NCI-H226 (cell line): ENCODE results near the gene RHOH.

ENCODE experiments used
- DNase-seq: peaks from one replicate; pipeline ENCODE4 v3.0.0-alpha.2; 2015

The RHOH gene

GRCh38 chr4:40190465-40190864 is 6.4 kb upstream of the RHOH start:
- no peak for DNase-seq

- no peak for DNase-seq
These were observed 5.7 kb upstream of the RHOH start for GRCh38 chr4:40190880-40191815.

DNA sequence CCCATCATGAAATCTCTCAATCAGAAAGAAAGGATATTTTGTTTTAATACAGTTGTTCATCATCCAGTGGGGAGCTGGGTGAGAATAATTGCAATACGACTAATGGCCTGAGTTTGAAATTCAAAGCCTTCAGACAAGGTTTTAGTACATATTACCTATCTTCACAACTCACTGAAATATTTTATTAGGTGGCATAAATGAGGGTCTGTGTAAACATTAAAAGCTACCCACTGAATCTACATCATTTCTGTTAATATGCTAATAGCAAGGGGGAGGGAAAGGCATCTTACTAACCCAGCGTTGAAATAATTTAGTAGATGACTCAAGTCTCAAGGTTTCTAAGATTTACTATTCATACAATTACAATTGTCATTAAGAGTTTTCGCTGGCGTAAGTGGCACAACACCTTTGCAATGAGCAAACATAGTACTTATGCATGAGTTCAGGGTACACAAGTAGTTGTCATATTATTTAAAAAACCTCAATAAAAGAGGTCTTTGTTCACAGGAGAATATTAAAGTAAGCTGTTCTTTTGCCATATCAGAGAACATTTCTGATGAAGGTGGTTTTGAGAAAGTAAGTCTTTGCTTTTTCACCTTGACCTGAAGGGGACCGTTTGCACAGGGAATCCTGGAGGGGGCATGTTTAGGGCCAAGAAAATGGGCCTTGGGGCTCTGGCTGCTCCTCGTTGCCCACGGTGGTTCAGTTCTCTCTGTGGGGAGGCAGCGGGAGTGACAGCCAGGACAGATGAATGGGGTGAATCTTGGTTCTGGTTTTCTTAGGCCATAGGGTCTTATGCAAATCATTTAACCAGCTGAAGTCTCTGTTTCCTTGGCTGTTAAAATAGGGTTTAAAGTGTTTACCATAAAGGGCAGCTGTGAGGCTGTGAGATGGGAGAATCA is 4.5 kb upstream of the RHOH start:
- DNase-seq = no peak

GRCh38 chr4:40193016-40193571 is 3.7 kb upstream of the RHOH start:
- no peak for DNase-seq

DNA sequence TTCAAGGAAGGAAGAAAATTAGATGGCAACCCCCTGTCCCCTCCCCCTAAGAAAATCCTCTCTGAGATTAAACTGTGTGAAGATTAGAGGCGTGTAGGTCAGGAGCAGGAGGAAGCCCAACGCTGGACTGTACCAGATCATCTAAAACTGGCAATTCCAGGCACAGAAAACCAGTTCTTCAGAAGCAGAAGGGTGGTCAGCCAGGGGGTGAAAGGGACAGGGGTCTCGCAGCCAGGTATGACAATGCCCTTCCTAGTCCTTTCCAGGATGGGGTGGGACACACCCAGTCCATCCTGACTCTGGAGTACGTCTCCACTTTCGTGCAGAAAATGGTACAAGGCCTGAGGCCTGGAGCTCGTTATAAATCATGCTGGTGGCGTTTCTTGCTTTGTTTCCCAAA is 3.3 kb upstream of the RHOH start:
- no peak for DNase-seq

- no peak for DNase-seq
These were observed 2.1 kb upstream of the RHOH start for GRCh38 chr4:40194602-40195161.

DNA sequence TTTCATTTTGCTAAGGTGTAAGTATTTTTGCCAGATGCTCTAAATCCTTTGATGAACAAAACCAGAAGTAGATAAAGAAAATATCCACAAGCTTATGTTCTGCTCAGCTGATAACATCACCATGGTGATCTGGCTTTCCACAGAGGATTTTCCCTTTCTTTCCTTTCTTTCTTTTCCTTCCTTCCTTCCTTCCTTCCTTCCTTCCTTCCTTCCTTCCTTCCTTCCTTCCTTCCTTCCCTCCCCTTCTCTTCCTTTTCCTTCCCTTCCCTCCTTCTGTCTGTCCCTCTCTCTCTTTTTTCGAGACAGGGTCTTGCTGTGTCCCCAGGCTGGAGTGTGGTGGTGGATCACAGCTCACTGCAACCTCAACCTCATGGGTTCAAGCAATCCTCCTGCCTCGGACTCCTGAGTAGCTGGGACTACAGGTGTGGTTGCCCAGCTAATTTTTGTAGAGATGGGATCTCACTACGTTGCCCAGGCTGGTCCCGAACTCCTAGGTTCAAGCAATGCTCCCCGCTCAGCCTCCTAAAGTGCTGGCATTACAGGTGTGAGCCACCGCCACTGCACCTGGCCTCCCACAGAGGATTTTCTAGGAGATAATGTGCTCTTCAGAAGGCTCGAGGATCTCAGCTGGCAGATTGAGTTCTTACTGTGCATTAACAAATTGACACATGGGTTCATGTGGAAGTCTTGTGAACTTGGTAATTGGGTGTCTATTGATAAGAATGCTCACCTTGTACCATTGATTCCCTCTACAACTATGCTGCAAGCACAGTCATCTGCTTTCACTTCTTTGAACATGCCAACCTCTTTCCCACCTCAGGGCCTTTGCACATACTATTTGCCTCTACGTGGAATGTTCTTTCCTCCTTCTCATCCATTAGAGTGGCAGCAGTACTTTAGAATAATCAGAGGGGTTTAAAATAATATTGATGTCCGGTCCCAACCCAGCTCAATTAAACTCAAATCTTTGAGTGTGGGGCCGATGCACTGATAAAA is 1.4 kb upstream of the RHOH start:
- DNase-seq = no peak

GRCh38 chr4:40196272-40196671 is 559 bp upstream of the RHOH start:
- DNase-seq = no peak

GRCh38 chr4:40197879-40198689 is 1.3 kb downstream of the RHOH start:
- DNase-seq = no peak

- no peak for DNase-seq
These were observed 2.4 kb downstream of the RHOH start for GRCh38 chr4:40199179-40199670.

- DNase-seq = no peak
These were observed 3.4 kb downstream of the RHOH start for GRCh38 chr4:40199999-40200874.

- DNase-seq = no peak
These were observed 4.3 kb downstream of the RHOH start for GRCh38 chr4:40200875-40201801.

DNA sequence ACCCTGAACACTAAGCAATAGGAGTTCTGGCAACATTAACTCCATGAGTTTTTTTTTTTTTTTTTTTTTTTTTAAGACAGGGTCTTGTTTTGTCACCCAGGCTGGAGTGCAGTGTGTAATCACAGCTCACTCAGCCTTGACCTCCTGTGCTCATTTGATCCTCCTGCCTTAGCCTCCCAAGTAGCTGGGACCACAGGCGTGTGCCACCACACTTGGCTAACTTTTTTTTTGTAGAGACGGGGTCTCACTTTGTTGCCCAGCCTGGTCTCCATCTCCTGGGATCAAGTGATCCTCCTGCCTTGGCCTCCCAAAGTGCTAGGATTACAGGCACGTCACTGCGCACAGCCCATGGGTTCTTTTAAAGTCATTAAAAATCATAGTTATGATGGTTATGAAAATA is 5.1 kb downstream of the RHOH start:
- DNase-seq = no peak

GRCh38 chr4:40202474-40202873 is 5.6 kb downstream of the RHOH start:
- DNase-seq = no peak

- no peak for DNase-seq
These were observed 7.9 kb downstream of the RHOH start for GRCh38 chr4:40204507-40205258.

- no peak for DNase-seq
These were observed 8.7 kb downstream of the RHOH start for GRCh38 chr4:40205259-40206198.

GRCh38 chr4:40206426-40206825 is 9.6 kb downstream of the RHOH start:
- no peak for DNase-seq
